Uterus (tissue), 2 donors: ENCODE results near the gene B4GALT4.
"Not testable (repeated sequence)": the region's sequence is repeated elsewhere in the genome, so short reads cannot be mapped to it uniquely, and the experiment has no call there.

ENCODE experiments used
- CTCF ChIP-seq, 4 experiments: fragments of 200-600 bp in 2 of 4; fragments of 450-650 bp in 2 of 4; sonication (generic) in 2 of 4; IDR thresholded peaks; one replicate each; pipeline ENCODE4 v1.5.1; 2016 to 2019; ENCODE audit warnings: antibody characterized with exemption in 4 of 4, mild to moderate bottlenecking in 2 of 4, moderate library complexity in 1 of 4
- POLR2A ChIP-seq, 2 donors: fragments of 450-650 bp; IDR thresholded peaks; one replicate each; pipeline ENCODE4 v1.6.1; 2016; ENCODE audit warnings: antibody characterized with exemption in 2 of 2, mild to moderate bottlenecking in 1 of 2, moderate library complexity in 1 of 2

- not testable (repeated sequence) for TF ChIP-seq POLR2A, CTCF (IDR thresholded peaks at IDR 0.05)
These were observed 2.4 kb upstream of the B4GALT4 start for GRCh38 chr3:119243058-119243529.
